IMR-90 (cell line): ENCODE measurements around the gene NT5M. TPM values are rescaled to one million over a fixed set of nuclear protein-coding genes. Genes with fewer than 3 reads are reported as not detected.

ENCODE experiments used
- ATAC-seq: fragments of 200-7000 bp; cut with Tn5 transposase; 2 replicates; pipeline ENCODE4 v1.9.1; 2020; ENCODE audit warnings: low read depth, mild to moderate bottlenecking, moderate library complexity
- BruUV-seq: library from RNA; stranded (reverse); fragments of 400-500 nt; replicated peaks from 2 replicates; lab custom pipeline; 2021; lab: Mats Ljungman, UMichigan
- CTCF ChIA-PET: fragments of 300-600 bp; formaldehyde crosslinking; extraction: SDS; loops from one replicate; lab custom pipeline; 2021; ENCODE audit warnings: antibody characterized with exemption; lab: Yijun Ruan, JAX
- POLR2A ChIA-PET: fragments of 300-600 bp; sonication (Branson Sonifier 250); formaldehyde crosslinking; loops from one replicate; lab custom pipeline; 2022; ENCODE audit warnings: antibody characterized with exemption; ENCODE audit not compliant: unreplicated experiment; lab: Charles Lee
- DNase-seq: peaks from one replicate; pipeline ENCODE4 v3.0.0; 2013
- H2AFZ ChIP-seq: replicated peaks from 2 replicates; pipeline ENCODE3; 2013; ENCODE audit warnings: low read length, mild to moderate bottlenecking; ENCODE audit not compliant: poor library complexity
- H2AK5ac ChIP-seq: 2 replicates; pipeline ENCODE4 v1.6.1; 2013; ENCODE audit warnings: low read depth, low read length, inconsistent platforms
- H2AK9ac ChIP-seq: replicated peaks from 2 replicates; pipeline ENCODE3; 2013; ENCODE audit warnings: mild to moderate bottlenecking, low read depth, low read length, moderate library complexity; ENCODE audit not compliant: poor library complexity
- H2BK120ac ChIP-seq: 2 replicates; pipeline ENCODE4 v1.6.1; 2013; ENCODE audit warnings: low read depth, low read length, inconsistent platforms
- H2BK15ac ChIP-seq: 3 replicates; pipeline ENCODE4 v1.6.1; 2013; ENCODE audit warnings: low read depth, low read length, inconsistent platforms
- H2BK20ac ChIP-seq: 2 replicates; pipeline ENCODE4 v1.6.1; 2013; ENCODE audit warnings: low read depth, mild to moderate bottlenecking, inconsistent platforms, low read length, moderate library complexity
- H2BK5ac ChIP-seq: 2 replicates; pipeline ENCODE4 v1.6.1; 2013; ENCODE audit warnings: mild to moderate bottlenecking, low read depth, low read length, inconsistent platforms; ENCODE audit not compliant: poor library complexity, severe bottlenecking
- H3K14ac ChIP-seq: replicated peaks from 2 replicates; pipeline ENCODE4 v1.6.1; 2013; ENCODE audit warnings: low read depth, low read length, inconsistent platforms
- H3K18ac ChIP-seq: 2 replicates; pipeline ENCODE4 v1.6.1; 2013; ENCODE audit warnings: low read depth, low read length, control low read depth
- H3K23ac ChIP-seq: 2 replicates; pipeline ENCODE4 v1.6.1; 2013; ENCODE audit warnings: low read depth, low read length, inconsistent platforms
- H3K27ac ChIP-seq: 2 replicates; pipeline ENCODE4 v1.5.1; 2013; ENCODE audit warnings: mild to moderate bottlenecking, control low read depth, low read length; ENCODE audit not compliant: insufficient read depth
- H3K27me3 ChIP-seq: 2 replicates; pipeline ENCODE4 v1.6.1; 2013; ENCODE audit warnings: low read length; ENCODE audit not compliant: control insufficient read depth, insufficient read depth
- H3K36me3 ChIP-seq: 2 replicates; pipeline ENCODE4 v1.6.1; 2013; ENCODE audit warnings: low read length, mixed read lengths; ENCODE audit not compliant: control insufficient read depth, insufficient read depth
- H3K4ac ChIP-seq: 2 replicates; pipeline ENCODE4 v1.6.1; 2013; ENCODE audit warnings: low read depth, low read length, inconsistent platforms
- H3K4me1 ChIP-seq: 2 replicates; pipeline ENCODE4 v1.6.1; 2013; ENCODE audit warnings: low read length, mixed read lengths; ENCODE audit not compliant: control insufficient read depth, insufficient read depth
- H3K4me2 ChIP-seq: 2 replicates; pipeline ENCODE4 v1.6.1; 2013; ENCODE audit warnings: low read depth, mild to moderate bottlenecking, control low read depth, low read length, moderate library complexity
- H3K4me3 ChIP-seq: 2 replicates; pipeline ENCODE4 v1.5.1; 2013; ENCODE audit warnings: low read depth, mild to moderate bottlenecking, control low read depth, low read length, moderate library complexity; ENCODE audit not compliant: insufficient read depth
- H3K56ac ChIP-seq: 2 replicates; pipeline ENCODE4 v1.6.1; 2013; ENCODE audit warnings: low read length, inconsistent platforms; ENCODE audit not compliant: insufficient read depth; ENCODE audit errors: extremely low read depth
- H3K79me1 ChIP-seq, 2 experiments: 2 replicates each; pipeline ENCODE4 v1.6.1; 2013; ENCODE audit warnings: low read length in 2 of 2, inconsistent platforms in 1 of 2, low read depth in 1 of 2
- H3K9ac ChIP-seq: 2 replicates; pipeline ENCODE4 v1.6.1; 2013; ENCODE audit warnings: low read depth, low read length, control low read depth
- H3K9me1 ChIP-seq: 2 replicates; pipeline ENCODE4 v1.6.1; 2013; ENCODE audit warnings: low read length, inconsistent platforms; ENCODE audit not compliant: insufficient read depth
- H3K9me3 ChIP-seq: 2 replicates; pipeline ENCODE4 v1.6.1; 2013; ENCODE audit warnings: low read length; ENCODE audit not compliant: control insufficient read depth, insufficient read depth
- H4K20me1 ChIP-seq: 2 replicates; pipeline ENCODE4 v1.6.1; 2013; ENCODE audit warnings: low read length, inconsistent platforms; ENCODE audit not compliant: insufficient read depth
- H4K5ac ChIP-seq: 2 replicates; pipeline ENCODE4 v1.6.1; 2013; ENCODE audit warnings: mild to moderate bottlenecking, low read depth, low read length, control low read depth
- H4K8ac ChIP-seq, 2 experiments: 2 replicates each; pipeline ENCODE4 v1.6.1; 2013; ENCODE audit warnings: low read depth in 2 of 2, low read length in 2 of 2, control low read depth in 1 of 2, inconsistent platforms in 1 of 2
- H4K91ac ChIP-seq: 2 replicates; pipeline ENCODE4 v1.6.1; 2013; ENCODE audit warnings: low read depth, low read length, inconsistent platforms; ENCODE audit not compliant: insufficient read depth
- CHD1 ChIP-seq: IDR thresholded peaks from 2 replicates; pipeline ENCODE4 v1.6.1; 2012; ENCODE audit warnings: low read depth, low read length, improper control_type of control experiment
- ELK1 ChIP-seq: fragments of 150-350 bp; IDR thresholded peaks from 2 replicates; pipeline ENCODE4 v1.6.1; 2016; ENCODE audit warnings: low read depth, mild to moderate bottlenecking, low read length, moderate library complexity, borderline replicate concordance
- MAZ ChIP-seq: IDR thresholded peaks from 2 replicates; pipeline ENCODE4 v1.6.1; 2012; ENCODE audit warnings: low read depth, mild to moderate bottlenecking, low read length, improper control_type of control experiment, moderate library complexity, borderline replicate concordance
- USF2 ChIP-seq: fragments of 150-350 bp; IDR thresholded peaks from 2 replicates; pipeline ENCODE4 v1.6.1; 2017; ENCODE audit warnings: mild to moderate bottlenecking, antibody characterized with exemption, low read length, low read depth
- WGBS, 2 experiments: methylation state at CpG; one replicate each; pipeline versions ENCODE4 v1.1.5 to v1.1.7; 2013; ENCODE audit warnings: missing lambda C conversion rate in 2 of 2; ENCODE audit not compliant: insufficient read length in 1 of 2; ENCODE audit errors: extremely low coverage in 2 of 2; 5-methylcytosine and 5-hydroxymethylcytosine counted together
- dilution Hi-C: fragments of 300-500 bp; cut with HindIII; formaldehyde crosslinking; loops from one replicate; pipeline ENCODE4 v1.14.3; 2018; ENCODE audit warnings: low sequenced_read_pairs; ENCODE audit not compliant: unreplicated experiment
- in situ Hi-C: fragments of 300-500 bp; cut with MboI; formaldehyde crosslinking; loops from 3 replicates; pipeline ENCODE4 v1.14.3; 2019; ENCODE audit warnings: low sequenced_read_pairs, inconsistent platforms, mixed read lengths
- intact Hi-C: fragments of 100-400 bp; cut with micrococcal nuclease; formaldehyde crosslinking; loops from 2 replicates; pipeline ENCODE4 v1.10.0; 2022
- polyA plus RNA-seq, 3 experiments: library from polyadenylated mRNA; depleted of rRNA; stranded (reverse); fragments of >200 nt; gene quantifications; 2 replicates each; pipeline ENCODE4 v1.2.3, GENCODE V29; 2012; ENCODE audit warnings: low replicate concordance in 1 of 3
- total RNA-seq: library from RNA; depleted of rRNA; stranded (reverse); fragments of >200 nt; gene quantifications from 2 replicates; pipeline ENCODE4 v1.2.3, GENCODE V29; 2012

NT5M gene
- total and polyA plus RNA-seq, 2 of the 4 experiments (the other 2 are of a cell fraction): 0.18 to 0.32 TPM

GRCh38 chr17:17322516-17323510 is 19.6 kb downstream of the NT5M start (continued):
- TF ChIP-seq ELK1: no peak

GRCh38 chr17:17324616-17325015 is 21.4 kb downstream of the NT5M start:
- H4K8ac ChIP-seq: no peak overlapping the region
- no peak overlapping the region for H2BK5ac ChIP-seq
- no peak overlapping the region for H4K91ac ChIP-seq
- no peak overlapping the region for H3K18ac ChIP-seq
- no peaks in the 10 kb centered on the region for H3K4me1 ChIP-seq
- no peaks in the 10 kb centered on the region for H3K9me1 ChIP-seq
- ChIA-PET POLR2A (no interaction called here), CTCF (no interaction called here)
- H3K56ac ChIP-seq: no peak overlapping the region
- in situ Hi-C loops: no loop called here
- H2BK20ac ChIP-seq: no peak overlapping the region
- H3K23ac ChIP-seq: no peak overlapping the region
- no peak overlapping the region for H2AK5ac ChIP-seq
- H3K27me3 ChIP-seq: peaks cover 8% of the 10 kb centered on the region
- no peak for DNase-seq
- no peak overlapping the region for H2AK9ac ChIP-seq
- no peaks in the 10 kb centered on the region for H3K9me3 ChIP-seq
- no peak for ATAC-seq
- no peak overlapping the region for H2BK120ac ChIP-seq
- no peak overlapping the region for H2AFZ ChIP-seq
- H4K20me1 ChIP-seq: no peaks in the 10 kb centered on the region
- no peak overlapping the region for H3K4me2 ChIP-seq
- H3K9ac ChIP-seq: no peak overlapping the region
- H3K14ac ChIP-seq: no peak overlapping the region
- H2BK15ac ChIP-seq: no peak overlapping the region
- H3K36me3 ChIP-seq: no peaks in the 10 kb centered on the region
- no TSS peak for BruUV-seq
- no peaks in the 10 kb centered on the region for H3K79me1 ChIP-seq
- H3K4ac ChIP-seq: no peak overlapping the region
- no peak overlapping the region for H3K27ac ChIP-seq
- no peak overlapping the region for H3K4me3 ChIP-seq
- TF ChIP-seq MAZ: no peak
- no peak for TF ChIP-seq USF2
- TF ChIP-seq CHD1: no peak
- intact Hi-C loops: no loop called here
- WGBS, 2 experiments: no CpG with 5 or more reads among the region's 8 CpGs
- H4K5ac ChIP-seq: no peak overlapping the region
- dilution Hi-C loops: no loop called here
